ENCODE results near the gene AKIRIN2.
A peak's percentile ranks its signal among the peaks of the same experiment; 100 is the strongest.

Gene AKIRIN2

DNA sequence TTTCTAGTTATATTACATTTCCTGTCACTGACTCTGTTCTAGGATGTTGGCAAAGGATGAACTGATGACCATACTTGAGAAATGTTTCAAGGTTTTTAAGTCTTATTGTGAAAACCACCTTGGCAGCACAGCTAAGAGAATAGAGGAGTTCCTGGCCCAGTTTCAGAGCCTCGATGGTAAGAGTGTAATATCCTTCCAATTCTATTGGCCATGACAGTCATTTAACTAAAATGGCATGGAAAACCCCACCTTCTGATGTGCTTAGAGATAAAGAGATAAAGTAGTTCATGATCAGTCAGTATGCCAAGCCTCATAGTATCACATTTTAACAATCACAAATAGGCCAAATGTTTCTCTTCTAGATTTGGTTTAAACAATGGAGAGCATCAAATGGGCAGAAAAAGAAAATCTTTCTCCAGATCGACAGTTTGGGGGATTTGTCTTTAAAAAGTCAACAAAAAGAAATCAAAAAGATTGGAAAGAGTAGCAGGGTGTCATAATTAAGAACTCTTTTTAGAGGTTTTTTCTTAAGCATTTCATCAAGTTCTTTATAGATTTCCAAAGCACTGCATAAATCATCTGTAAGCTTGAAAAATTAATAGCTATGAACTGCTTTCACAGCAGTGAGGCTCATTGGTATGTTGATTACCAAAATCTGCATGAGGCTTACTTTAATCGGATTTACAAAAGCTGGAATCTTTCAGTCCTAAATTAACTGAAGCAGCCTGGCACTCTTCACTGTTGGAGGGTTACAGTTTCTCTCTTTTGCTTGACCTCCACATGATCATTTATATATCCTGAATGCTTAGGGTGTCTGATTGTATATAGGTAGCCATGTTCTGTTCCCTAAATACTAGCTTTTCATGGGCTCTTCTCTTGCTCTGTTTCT lies 48.7 kb downstream of the AKIRIN2 start:
- DNase-seq: no peak

DNA sequence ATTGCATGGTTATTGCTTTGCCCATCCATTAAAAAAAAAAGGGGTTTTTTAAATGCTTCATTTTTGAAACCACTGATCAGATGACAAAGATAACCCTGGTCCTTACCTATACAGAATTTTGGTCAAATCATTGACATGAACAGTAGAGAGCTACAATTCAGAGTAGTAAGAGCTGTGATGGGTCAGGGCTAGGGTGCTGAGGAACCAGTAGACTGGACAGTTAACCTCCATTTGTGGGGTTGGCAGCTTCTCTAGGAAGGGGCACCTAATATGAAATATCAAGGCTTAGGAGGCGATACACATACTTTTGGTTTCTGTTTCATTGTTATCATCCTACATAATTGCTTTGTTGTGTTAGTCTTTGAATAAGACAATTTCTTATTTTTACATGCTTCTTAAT lies 57.0 kb downstream of the AKIRIN2 start:
- peak; percentile 13 for DNase-seq

DNA sequence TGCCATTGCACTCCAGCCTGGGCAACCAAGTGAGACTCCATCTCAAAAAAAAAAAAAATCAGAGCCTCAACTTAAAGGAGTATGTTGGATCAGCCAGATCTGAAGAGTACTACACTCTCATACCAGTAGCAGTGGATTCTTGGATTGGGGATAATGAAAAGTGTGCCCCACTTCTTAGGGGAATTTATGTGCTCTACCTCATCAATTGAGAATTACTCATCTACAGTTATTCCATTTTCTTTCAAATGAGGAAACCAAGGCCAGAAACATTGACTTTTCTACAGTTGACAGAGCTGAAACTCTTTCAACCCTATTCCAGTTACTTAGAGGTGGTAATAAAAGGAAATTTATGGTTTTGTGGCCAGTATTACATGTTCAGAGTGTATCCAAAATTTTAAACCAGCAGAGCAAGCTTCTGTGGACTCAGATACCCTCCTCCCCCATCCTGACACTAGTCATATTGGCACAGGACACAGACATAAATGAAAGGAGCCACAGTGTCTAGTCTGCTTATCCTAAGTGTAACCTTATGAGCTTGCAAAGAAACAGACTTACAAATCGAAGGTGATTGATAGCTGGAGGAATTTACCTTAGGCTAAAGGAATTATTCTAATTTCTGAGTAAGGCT lies 60.9 kb downstream of the AKIRIN2 start:
- no peak for DNase-seq

DNA sequence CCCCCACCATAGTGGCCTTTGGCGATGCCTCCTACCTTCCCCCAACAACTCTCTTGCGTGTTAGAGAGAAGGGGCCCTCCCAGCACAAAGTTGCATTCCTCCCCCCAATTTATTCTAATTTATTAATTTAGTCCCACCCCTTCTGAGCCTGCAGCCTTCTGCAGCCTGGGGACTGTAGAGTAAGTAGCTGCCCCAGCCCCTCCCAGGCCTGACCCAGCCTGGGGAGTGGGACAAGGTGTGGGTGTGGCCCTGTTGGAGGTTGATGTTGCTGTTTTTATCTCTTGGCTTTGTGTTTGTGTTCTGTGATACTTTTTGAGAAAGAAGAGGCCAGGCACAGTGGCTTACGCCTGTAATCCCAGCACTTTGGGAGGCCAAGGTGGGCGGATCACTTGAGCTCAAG lies 62.7 kb downstream of the AKIRIN2 start:
- DNase-seq: no peak

DNA sequence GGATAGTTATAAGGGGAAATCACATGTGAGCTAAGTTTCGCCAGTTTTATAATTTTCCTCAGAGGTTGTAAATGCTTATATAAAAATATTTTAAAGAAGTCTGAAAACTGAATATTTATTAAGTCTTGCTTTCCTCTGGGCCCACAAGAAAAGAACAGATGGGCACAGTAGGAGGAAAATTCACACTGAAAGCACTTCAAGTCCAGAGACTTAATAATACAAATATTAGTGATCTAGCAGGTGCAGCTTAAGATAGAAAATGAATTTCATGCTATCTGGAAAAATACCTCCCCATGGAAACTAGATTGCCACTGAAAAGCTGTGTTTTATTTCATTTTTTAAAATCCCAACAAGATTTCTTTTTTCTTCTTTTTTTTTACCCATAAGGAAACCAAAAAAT lies 64.9 kb downstream of the AKIRIN2 start:
- DNase-seq: no peak

DNA sequence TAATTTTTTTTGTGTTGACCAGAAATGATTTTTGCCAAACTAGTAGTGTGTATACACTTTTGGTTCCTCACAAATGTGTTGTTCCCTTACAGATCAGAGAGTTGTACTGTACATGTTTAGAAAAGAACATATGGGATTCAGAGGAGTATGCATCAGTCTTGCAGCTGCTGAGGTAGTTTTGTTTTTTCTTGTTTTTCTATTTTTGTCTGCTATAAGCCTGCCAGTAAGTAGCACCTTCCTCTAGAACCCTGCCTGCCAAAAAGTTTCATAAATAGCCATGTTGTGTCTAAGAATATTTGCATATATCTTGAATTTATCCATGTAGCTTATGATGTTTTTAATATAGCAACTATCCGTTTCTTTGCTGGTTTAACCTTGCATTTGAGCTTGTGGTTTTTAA lies 65.7 kb downstream of the AKIRIN2 start:
- no peak for DNase-seq

DNA sequence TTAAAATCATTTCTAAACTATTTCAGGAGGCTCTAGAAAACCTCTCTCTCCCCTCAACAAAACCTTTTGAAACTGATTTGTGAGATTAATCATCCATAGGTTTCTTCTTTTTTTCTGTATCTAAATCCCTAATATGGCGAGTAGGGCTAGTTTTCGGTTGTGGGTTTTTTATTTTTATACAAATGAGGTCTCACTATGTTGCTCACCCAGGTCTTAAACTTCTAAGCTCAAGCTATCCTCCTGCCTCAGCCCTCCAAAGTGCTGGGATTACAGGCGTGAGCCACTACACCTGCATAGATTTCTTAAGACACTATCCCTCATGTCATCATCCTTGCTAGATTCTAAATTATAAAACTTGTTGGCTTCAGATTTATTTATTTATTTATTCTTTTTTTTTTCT lies 68.2 kb downstream of the AKIRIN2 start:
- DNase-seq: no peak

DNA sequence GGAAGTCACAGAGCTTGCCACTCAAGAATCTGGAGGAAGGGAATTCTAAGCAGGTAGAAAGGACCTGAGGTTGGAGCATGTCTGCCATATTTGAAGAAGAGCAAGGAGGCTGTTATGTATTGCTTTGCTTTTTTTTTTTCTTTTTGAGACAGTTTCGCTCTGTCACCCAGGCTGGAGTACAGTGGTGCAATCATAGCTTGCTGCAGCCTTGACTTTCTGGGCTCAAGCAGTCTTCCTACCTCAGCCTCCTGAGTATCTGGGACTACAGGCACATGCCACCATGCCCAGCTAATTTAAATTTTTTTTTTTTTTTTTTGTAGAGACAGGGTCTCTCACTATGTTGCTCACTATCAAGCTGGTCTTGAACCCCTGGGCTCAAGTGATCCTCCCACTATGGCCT lies 71.3 kb downstream of the AKIRIN2 start:
- DNase-seq: no peak

DNA sequence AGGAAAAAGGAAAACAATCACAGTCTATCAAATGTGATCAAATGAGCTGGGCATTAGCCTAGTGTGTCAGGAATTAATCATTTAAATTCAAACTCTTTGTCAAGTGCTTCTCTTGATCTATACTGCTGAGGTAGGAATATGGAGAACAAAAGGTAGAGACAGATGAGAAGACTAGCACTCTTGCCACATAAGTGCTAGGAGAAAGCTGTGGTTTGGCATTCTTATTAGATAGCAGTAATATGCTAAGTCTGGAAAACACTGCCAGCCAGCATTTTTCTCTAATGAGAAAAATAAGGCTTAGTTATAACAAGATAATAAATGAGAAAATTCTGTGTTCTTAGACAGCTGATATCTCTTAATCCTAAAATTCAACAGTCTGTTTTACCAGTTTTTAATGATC lies 73.2 kb downstream of the AKIRIN2 start:
- DNase-seq: no peak

DNA sequence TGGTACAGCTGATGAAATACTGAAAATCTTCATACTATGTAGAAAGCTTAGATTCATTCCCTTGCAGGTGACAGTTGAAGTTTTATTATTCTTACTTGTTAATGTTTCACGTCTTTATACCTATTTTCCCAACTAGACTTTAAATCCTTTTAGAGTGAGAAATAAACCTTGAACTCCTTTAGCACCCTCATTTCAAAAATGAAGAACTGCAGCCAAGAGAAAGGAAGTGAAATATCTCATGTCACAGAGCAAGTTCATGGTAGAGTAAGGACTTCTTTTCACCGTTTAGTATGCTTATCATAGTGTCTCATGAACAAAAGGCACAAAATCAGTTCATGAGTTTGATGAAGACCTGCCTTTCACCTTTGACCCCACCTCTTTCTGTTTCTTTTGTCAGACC lies 73.6 kb downstream of the AKIRIN2 start:
- no peak for DNase-seq

Data from hematopoietic multipotent progenitor cell treated with erythropoietin and hydrocortisone succinate and interleukin-3 and kit ligand, for 4 days (in vitro differentiated cells).